GM19025 (cell line): ENCODE measurements around the gene CCRL2.
"Not testable (repeated sequence)": the region's sequence is repeated elsewhere in the genome, so short reads cannot be mapped to it uniquely, and the experiment has no call there.

ENCODE experiments used
- ATAC-seq: cut with Tn5 transposase; IDR thresholded peaks from one replicate; pipeline ENCODE4 v1.9.1; 2021; ENCODE audit warnings: mild to moderate bottlenecking, low read depth, moderate library complexity; ENCODE audit not compliant: unreplicated experiment

CCRL2 gene

DNA sequence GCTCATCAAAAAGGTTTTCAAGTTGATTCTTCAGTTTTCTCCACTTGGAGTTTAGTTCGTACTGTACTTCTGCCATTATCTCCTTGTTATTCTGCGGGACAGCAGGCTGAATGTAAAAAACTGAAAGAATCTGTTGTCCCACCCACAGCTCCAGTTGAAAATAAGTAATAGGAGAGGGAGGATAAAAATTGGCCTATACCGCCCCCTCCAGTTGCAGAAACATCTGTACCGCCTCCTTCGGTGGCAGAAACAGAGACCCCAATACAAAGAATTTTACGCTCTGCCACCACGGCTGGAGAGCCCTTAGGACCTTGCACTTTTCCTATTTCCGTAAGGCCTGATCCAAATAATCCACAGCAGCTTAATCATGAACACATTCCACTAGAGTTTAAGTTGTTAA is 20.3 kb downstream of the CCRL2 start:
- ATAC-seq, result not testable (repeated sequence)

DNA sequence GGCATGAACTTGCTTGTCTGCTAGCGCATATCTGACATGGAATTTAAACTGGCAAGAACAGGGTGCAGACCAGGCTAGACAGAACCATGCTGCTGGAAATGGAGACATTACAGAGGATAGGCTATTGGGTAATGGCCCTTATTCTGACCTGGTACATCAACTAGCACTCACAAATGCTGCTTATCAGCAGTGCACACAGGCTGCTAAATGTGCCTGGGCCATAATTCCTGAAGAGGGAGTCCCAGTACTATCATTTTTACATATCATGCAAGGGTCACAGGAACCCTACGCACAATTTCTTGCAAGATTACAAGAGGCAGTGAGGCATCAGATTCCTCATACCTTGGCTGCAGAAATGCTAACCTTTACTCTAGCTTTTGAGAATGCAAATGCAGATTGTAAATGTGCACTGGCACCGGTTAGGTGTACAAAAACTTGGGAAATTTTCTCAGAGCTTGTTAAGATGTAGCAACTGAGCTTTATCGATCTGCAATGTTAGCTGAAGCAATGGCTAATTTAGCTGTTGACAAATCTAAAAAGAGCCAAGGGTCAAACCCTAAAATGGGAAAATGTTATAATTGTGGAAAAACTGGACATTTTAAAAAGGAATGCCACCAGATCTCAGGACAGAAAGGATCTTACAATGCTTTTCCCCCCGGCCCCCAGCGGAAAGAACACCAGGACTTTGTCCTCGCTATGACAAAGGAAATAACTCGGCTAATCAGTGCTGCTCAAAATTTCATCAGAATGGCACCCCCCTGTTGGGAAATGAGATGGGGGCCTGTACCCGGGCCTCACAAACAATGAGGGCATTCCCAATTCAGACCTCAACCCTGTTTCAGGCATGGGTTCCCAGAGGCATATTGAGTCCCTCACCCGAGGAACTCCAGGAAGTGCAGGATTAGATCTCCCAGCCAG is 21.1 kb downstream of the CCRL2 start:
- no peak for ATAC-seq

DNA sequence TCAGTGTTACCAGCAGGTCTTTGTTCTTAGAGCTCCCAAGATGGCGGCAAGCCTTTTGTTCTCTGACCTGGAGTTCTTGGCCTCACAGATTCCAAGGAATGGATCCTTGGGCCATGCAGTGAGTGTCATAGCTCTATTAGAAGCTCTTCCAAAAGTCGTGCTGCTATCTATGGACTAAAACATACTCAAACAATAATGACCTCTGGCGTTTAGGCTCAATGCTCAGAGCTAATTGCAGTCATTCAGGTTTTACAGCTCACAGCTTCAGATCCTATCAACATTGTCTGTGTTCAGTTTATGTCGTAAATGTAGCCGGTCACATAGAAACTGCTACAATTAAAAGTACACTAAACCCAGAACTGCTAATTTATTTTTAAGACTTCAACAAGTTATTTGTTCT is 22.2 kb downstream of the CCRL2 start:
- no peak for ATAC-seq

DNA sequence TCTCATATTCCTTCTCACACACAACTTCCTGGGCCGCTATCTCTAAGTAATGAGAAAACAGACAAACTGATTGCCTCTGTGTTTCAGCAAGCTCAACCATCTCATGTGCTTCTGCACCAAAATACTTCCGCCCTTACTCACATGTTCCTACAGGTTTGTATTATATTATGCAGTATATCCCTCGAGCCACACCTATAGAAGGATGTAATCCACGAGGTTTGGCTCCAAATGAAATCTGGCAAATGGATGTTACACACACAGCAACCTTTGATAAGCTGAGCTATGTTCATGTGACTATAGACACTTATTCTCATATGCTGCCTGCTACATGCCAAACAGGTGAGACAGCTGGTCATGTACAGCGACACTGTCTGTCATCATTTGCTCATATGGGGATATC is 22.6 kb downstream of the CCRL2 start:
- ATAC-seq, result no peak

DNA sequence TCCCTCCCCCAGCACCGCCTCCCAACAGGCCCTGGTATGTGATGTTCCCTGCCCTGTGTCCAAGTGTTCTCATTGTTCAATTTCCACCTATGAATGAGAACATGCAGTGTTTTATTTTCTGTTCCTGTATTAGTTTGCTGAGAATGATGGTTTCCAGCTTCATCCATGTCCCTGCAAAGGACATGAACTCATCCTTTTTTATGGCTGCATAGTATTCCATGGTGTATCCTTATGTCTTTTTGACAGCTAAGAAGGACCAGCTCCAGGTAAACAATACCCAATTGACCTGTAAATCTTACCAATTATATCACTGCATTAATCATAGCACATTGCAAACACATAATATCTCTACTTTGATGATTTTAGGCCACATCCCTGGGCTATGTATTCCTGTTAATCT is 23.8 kb downstream of the CCRL2 start:
- ATAC-seq, result not testable (repeated sequence)

DNA sequence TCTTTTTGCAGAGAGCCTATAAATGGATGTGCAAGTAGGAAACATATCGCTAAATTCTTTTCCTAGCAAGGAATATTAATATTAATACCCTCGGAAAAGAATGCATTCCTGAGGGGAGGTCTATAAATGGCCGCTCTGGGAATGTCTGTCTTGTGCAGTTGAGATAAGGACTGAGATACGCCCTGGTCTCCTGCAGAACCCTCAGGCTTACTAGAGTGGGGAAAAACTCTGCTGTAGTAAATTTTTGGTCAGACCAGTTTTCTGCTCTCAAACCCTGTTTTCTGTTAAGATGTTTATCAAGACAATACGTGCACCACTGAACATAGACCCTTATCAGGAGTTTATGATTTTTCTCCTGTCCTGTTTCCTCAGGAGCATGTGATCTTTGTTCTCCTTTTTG is 24.8 kb downstream of the CCRL2 start:
- not testable (repeated sequence) for ATAC-seq

DNA sequence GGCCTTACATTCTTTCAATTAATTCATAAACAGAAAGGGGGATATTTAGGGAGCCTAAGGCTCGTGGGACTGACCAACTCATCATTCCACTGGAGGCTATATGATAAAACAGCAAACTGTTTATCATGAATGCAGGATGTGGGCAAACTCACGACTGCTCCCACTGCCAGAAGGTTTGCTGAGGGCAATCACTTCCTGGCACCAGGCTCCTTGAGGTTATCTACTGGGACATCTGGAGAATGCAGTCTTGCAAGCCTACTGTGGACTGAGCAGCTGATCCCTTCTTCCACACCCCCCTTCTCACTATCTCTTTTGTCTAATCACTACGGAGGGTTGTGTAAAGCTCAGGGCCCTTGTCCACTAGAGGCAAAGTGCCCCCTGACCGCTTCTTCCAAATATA is 26.1 kb downstream of the CCRL2 start:
- not testable (repeated sequence) for ATAC-seq

DNA sequence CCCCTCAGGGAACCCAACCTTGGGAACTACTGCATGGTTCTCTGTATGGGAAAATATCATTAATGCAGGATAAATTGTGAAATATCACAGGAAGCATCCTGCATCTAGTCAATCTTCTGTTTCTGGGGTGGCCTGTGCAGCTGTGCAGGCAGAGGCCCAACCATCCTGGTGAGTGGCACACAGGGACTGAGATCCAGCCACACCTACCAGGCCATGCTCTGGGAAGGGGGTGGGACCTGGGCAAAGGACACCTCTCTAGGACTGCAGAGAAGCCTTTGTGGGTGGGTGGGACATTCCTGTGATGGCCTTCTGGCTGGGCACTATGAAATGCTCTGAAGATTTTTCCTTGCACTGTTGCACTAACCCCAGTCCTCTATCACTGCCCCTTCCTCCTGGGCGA is 26.8 kb downstream of the CCRL2 start:
- no peak for ATAC-seq

DNA sequence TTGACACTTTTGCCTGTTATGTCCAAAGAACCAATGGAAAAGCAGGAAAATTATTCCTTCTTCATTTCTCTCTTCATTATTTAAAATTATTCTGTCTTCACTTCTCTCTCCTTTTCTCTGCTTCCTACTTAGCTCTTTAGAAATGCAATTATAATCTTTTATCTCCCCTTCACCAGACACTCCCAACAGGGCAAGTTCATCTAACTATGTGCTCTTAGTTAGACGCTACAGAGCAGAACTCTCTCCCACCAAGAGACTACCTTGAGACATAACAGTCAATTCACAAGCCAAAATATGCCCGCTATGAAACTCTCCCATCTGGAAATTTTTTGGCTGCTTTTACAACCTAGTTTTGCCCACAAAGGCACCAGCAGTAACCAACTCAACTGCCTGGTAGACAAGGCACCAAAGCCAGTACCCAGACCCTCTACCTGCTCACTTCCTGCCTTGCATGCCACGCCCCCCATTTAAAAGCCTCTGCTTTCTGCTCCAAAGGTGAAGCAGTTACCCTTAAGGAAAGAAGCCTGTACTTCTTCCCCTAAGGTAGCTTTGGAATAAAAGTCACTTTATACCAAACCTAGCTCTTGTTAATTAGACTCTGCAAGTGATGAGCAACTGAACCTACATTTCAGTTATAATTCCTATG is 28.1 kb downstream of the CCRL2 start:
- no peak for ATAC-seq

DNA sequence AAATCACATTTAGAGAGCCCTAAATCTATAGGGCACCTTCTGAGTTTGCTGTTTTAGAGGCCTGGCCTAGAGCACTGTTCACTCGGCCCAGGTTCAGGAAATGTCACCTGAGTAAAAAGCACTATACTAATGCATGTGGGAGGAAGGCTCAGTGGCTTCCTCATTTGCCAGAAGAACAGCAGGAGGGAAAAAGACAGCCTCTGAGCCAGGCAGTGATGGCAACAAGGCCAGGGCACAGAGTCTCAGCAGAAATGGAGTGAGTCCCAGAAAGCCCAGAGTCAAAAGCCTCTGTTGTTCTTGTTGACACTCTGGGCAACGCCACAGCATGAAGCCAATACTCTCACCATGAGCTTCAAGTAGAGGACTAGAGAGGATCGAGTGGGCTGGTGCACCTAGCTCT is 31.8 kb downstream of the CCRL2 start:
- ATAC-seq, result no peak

DNA sequence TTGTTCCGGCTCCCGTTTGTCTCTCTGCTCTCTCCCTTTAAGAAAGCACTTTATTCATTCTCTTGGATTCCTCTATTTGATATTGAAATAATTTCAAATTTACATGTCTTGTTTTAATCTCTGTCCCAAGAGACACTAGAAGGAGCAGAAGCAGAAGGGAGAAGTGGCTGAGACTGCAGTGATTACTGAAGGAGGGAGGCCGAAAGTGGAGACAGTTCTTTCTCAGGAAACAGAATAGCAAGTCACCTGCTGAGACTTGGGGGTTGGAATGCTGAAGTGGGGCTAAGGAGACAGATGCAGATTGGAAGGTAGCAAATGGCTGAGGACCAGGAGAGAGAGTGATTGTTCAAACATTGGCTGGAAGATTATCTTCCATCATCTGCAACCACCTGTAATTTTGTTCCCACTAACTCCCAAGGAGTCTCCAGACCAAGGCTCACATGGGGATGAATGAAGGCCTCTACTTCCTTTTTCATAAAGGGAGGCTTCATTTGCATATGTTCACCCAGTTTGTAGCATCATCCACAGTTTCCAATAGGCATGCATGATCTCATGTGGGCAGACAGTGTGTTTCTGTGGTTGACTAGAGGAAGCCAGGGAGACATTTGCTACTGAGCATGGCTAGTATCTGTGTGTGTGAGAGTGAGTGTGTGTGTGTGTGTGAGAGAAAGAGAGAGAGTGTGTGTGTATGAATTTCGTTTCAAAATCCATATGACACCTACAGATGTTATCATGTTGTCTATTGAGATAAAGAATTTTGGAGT is 33.7 kb downstream of the CCRL2 start:
- no peak for ATAC-seq

DNA sequence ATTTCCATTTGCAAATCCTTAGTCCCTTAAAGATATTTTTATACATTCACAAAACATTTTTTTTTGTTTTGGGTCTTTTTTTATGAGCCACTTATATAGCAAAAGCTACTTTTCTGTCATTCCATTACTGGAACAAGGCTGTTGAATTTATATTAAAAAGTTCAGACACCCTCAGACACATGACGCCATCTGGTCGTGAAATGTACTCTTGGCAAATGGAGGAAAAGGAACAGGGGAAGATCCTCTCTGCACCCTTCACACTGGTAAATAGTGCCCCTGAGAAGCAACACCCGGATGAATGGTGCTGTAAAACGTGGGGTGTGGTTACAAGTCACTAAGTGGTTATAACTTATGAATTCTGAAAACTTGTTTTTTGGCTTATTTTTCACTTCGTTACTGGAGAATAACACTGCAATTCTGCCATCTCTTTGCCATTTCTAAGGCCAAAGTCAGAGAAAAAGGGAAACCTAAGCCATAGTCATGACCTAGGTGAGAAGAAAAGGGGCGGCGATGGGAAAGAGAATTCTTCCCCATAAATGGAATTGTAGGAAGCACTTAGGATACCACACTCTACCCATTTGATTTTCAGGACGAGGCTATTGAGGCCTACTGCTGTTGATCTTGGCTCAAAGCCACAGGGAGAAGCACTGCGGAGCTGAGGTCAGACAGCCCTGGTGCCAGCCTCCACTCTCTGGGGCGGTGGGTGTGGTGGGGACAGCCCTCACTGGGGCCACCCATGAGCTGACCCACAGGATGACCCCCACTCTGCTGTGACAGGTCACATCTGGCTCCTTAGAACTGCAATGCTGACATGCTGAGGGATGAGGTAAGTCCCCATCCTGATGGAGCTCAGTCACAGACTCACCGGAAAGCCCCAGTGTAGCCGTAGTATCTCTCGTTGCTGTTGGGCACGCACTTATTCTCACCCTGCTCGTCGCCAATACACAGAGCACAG is 35.8 kb downstream of the CCRL2 start:
- no peak for ATAC-seq

DNA sequence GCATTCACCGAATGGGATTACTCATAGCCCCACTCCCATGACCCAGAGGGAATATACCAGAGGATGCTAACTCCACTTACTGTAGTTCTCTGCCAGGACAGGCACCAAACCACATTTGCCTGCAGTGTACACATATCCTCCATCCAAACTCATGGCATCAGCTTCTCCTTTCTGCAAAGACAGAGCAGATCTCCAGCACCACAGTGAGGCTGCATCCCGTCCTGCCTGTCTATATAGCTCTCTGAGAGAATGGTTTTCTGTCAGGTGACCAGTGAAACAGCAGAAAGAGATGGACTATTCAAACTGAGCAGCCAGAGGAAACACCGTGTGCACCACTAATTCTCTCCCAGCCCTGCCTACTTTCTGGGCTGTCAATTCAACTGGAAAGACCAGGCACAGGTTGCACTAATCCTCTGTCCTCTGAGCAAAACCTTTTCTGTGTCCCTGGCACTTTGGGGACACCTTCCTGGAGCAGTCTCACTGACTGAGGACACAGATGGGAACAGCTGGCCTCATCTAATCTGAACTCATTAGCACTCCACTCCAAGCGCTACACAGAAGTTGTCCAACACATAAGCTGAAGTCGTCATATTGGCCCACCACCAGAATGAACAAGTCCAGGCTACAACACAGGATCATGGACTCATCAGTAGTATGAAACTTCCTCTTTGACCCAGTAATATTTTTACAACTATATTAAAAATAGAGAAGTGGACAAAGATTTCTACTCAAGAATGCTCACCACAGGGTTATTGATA is 40.3 kb downstream of the CCRL2 start:
- ATAC-seq, result no peak

DNA sequence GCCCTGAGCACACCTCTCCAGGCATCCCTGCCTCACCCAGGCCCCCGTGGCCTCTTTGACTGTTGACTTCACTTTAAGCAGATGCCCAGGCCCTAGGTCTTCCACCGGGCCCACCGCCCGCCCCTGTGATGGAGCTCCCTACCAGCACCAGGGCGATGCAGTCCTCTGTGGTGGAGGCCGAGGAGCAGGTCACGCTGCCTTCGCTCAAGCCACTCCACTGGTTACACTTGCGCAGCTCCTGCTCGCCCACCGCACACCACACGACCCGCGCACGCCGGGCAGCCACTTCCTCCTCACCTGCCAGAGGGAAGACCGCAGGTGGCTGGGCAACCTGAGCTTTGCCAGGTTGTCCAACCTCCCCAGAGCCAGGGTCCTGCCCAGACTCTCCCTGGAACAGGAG is 41.7 kb downstream of the CCRL2 start:
- no peak for ATAC-seq

DNA sequence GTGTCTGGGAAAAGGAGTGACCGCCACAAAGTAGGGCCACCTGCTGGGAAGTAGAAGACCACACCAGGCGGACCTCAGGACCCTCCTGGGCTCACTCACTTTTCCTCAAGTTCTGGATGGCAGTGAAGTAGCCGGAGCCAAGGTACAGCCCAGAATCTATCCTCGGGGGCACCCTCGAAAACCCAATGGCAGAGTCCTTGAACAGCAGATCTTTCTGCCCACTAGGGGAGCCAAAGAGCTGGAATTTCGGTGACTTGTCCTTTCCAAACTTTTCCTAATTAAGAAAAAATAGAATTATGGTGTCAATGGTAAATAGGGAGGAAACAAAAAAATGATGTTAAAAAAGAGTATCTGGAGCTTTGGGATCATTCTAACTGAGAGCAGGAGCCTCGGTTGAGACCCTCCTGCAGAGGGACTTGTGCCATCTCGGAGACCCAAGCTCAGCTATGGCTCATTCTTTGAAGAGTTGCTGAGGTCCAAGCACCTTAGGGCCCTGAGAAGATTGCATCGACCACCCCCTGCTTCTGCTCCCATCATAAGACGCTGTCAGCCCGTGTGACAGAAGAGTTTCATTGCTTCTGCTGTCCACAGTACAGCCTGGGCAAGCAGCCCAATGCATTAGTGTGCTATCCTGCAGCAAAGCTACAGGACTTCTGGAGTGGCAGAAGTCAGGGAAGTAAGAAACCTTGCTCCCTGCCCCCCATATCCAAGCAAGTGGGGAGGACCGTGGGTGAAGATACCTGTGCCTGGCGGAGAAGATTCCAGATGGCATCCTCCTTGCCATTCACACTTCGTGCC is 42.9 kb downstream of the CCRL2 start:
- no peak for ATAC-seq

DNA sequence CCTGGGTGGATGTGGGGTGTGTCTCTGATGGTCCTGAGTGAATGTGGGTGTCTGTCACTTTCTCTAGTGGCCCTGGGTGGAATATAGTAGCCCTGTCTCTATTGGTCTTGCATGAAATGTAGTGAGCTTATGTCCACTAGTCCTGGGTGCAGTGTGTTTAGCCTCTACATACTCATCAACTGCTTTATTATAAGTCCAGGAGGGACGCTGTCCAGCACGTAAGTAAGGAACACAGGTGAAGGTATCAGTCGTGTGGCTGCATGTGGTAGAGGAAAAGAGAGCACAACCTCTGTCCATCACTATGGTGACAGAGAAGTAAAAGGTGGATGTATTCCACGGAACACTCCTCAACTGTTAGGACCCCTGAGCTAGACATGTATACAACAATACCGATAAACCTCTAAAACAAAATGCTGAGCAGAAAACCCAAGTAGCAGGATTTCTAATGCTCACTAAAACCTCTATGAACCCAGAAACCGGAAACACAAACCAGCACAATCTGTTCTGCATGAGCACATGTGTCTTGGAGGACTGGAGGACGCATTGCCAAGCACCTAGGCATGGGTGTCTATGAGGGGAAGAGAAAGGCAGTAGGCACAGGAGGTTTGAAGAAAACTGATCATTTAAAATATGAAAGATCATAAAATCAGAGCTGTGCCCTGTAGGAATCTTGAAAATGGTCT is 46.6 kb downstream of the CCRL2 start:
- no peak for ATAC-seq

DNA sequence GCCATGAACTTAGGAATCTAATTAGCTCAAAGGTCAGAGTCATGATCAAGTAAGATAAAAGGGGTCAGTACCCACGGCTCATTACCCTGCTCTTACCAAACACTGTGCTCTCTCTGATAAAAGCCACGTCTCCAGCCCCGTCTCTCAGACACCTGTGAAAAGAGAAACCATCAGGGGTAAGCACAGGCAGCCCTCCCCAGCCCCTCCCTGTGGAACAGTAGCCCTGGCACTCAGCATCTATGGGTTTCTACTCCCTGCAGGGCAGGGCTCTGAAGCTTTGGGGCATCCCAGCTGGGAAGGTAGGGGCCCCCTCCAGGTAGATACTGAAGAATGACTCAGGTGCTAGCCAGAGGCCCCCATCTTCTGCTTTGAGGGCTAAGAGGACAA is 47.1 kb downstream of the CCRL2 start:
- ATAC-seq, result no peak

DNA sequence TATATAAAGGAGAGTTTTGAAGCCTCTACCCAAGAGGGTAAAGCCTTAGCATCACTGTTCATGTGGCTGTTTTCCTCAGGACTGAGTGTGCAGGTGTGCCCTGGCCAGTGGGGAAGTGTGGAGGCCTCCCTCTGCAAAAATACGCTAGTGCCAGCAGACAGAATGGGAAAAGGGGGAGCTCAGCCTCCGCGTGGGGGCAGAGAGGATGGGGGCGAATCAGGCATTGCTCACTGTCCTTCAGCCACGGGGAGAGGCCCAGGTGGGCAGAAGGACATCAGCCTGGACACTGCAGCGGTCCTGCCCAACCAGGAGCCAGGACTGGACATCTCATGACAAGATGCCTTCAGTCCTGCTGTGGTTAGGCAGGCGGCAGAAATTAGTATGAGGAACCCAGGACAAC is 47.5 kb downstream of the CCRL2 start:
- ATAC-seq, result no peak
